ENCODE results near the gene FAM83E.

DNA sequence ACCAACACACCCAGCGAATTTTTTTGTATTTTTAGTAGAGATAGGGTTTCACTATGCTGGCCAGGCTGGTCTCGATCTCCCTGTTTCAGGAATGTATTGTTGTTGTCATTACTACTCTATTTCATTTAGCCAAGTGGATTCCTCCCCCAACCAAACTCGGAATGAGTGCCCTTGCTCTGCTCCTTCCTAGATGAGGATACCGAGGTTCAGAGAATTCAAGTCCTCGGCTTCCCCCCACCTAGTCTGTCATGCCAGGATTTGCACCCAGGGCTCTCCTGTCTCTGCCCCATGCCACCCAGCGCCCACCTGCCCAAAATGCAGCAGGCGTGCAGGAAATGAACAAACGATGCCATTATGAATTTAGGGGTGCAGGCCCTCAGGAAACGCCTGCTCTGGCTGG is 11.9 kb downstream of the FAM83E start:
- TF ChIP-seq SP4 (IDR thresholded peaks at IDR 0.05; ENCODE audit: low read length) (no peak), POLR2A (IDR thresholded peaks at IDR 0.05; ENCODE audit: control extremely low read depth in 1 of 2, low read depth in 2 of 2, low read length in 2 of 2) (no peak), TCF12 (IDR thresholded peaks at IDR 0.05; ENCODE audit: low read depth, low read length) (no peak), YY1 (IDR thresholded peaks at IDR 0.05; ENCODE audit: low read depth, low read length) (no peak), CBX8 (IDR thresholded peaks at IDR 0.05; ENCODE audit: borderline replicate concordance, low read depth, low read length) (no peak), SP2 (IDR thresholded peaks at IDR 0.05; ENCODE audit: low read length) (no peak), CBX5 (IDR thresholded peaks at IDR 0.05; ENCODE audit: low read depth, low read length) (no peak), TBP (IDR thresholded peaks at IDR 0.05; ENCODE audit: low read depth, low read length) (no peak), POLR2AphosphoS5 (IDR thresholded peaks at IDR 0.05; ENCODE audit: low read depth, low read length) (no peak), CHD2 (IDR thresholded peaks at IDR 0.05; ENCODE audit: low read length) (no peak), EZH2 (IDR thresholded peaks at IDR 0.05; ENCODE audit: low read depth, low read length, severe bottlenecking) (no peak)
- TF ChIP-seq, protein P1, sequence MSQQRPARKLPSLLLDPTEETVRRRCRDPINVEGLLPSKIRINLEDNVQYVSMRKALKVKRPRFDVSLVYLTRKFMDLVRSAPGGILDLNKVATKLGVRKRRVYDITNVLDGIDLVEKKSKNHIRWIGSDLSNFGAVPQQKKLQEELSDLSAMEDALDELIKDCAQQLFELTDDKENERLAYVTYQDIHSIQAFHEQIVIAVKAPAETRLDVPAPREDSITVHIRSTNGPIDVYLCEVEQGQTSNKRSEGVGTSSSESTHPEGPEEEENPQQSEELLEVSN (IDR thresholded peaks at IDR 0.05), result no peak
- TF ChIP-seq, protein P2, sequence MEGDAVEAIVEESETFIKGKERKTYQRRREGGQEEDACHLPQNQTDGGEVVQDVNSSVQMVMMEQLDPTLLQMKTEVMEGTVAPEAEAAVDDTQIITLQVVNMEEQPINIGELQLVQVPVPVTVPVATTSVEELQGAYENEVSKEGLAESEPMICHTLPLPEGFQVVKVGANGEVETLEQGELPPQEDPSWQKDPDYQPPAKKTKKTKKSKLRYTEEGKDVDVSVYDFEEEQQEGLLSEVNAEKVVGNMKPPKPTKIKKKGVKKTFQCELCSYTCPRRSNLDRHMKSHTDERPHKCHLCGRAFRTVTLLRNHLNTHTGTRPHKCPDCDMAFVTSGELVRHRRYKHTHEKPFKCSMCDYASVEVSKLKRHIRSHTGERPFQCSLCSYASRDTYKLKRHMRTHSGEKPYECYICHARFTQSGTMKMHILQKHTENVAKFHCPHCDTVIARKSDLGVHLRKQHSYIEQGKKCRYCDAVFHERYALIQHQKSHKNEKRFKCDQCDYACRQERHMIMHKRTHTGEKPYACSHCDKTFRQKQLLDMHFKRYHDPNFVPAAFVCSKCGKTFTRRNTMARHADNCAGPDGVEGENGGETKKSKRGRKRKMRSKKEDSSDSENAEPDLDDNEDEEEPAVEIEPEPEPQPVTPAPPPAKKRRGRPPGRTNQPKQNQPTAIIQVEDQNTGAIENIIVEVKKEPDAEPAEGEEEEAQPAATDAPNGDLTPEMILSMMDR (IDR thresholded peaks at IDR 0.05; ENCODE audit: control extremely low read depth in 1 of 3, insufficient read depth in 1 of 3, low read depth in 1 of 3, low read length in 3 of 3), result no peak
